ENCODE measurements around the gene SNAP47.

DNA sequence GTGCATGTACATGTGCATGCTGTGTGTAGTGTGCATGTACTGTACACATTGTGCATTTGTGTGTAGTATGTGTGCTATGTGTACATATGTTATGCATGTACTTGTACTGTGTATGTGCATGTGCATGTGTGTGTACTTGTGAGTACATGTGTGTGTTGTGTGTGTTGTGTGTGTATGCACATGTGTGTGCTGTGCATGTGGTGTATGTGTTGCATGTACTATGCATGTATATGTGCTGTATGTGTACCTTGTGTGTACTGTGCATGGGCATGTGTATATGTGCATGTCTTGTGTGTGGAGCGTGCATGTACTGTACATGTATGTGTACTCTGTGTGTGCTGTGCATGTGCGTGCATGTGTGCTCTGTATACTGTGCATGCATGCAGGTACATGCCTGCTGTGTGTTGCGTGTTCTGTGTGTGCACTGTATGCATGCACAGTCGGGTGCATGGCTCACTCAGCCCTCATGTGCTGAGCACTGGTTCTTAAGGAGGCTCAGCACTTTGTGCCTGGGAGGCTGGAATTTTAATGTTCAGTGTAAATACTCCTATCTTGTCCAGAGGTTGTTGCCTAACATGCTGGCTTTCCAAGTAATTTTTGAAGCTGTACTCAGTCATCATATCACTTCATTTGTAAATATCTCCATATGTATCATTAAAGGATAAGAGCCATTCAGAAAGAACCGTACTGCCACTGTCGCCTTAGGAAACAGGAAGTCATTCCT lies 32.3 kb downstream of the SNAP47 start:
- TF ChIP-seq, protein P1, sequence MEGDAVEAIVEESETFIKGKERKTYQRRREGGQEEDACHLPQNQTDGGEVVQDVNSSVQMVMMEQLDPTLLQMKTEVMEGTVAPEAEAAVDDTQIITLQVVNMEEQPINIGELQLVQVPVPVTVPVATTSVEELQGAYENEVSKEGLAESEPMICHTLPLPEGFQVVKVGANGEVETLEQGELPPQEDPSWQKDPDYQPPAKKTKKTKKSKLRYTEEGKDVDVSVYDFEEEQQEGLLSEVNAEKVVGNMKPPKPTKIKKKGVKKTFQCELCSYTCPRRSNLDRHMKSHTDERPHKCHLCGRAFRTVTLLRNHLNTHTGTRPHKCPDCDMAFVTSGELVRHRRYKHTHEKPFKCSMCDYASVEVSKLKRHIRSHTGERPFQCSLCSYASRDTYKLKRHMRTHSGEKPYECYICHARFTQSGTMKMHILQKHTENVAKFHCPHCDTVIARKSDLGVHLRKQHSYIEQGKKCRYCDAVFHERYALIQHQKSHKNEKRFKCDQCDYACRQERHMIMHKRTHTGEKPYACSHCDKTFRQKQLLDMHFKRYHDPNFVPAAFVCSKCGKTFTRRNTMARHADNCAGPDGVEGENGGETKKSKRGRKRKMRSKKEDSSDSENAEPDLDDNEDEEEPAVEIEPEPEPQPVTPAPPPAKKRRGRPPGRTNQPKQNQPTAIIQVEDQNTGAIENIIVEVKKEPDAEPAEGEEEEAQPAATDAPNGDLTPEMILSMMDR (IDR thresholded peaks at IDR 0.05): no peak
- no peak for TF ChIP-seq SMC3 (IDR thresholded peaks at IDR 0.05; ENCODE audit: low read depth, low read length)
- TF ChIP-seq NFIC (IDR thresholded peaks at IDR 0.05; ENCODE audit: borderline replicate concordance): no peak
